SK-N-MC (cell line): ENCODE data around the gene ZNF205.
"Not testable (repeated sequence)": the region's sequence is repeated elsewhere in the genome, so short reads cannot be mapped to it uniquely, and the experiment has no call there.

ENCODE experiments used
- DNase-seq: peaks from one replicate; pipeline ENCODE4 v3.0.0-alpha.2; 2011; ENCODE audit warnings: low read depth, low spot score
- H3K27ac ChIP-seq: fragments of 200-600 bp; sonication (generic); 2 replicates; pipeline ENCODE4 v1.5.1; 2016; ENCODE audit warnings: mixed run types
- H3K36me3 ChIP-seq: fragments of 200-600 bp; sonication (generic); 2 replicates; pipeline ENCODE4 v1.6.1; 2017; ENCODE audit warnings: antibody characterized with exemption, low read length, mixed read lengths; ENCODE audit not compliant: insufficient read depth
- H3K4me3 ChIP-seq: fragments of 200-600 bp; sonication (generic); 2 replicates; pipeline ENCODE4 v1.5.1; 2016
- H3K9ac ChIP-seq: fragments of 200-600 bp; sonication (generic); 2 replicates; pipeline ENCODE4 v1.8.0; 2017; ENCODE audit warnings: mixed run types, mixed read lengths; ENCODE audit not compliant: insufficient read length
- H3K9me3 ChIP-seq: fragments of 200-600 bp; sonication (generic); 2 replicates; pipeline ENCODE4 v1.6.1; 2017; ENCODE audit warnings: low read depth, mild to moderate bottlenecking, antibody characterized with exemption, low read length, moderate library complexity, mixed read lengths
- EZH2 ChIP-seq: fragments of 200-600 bp; sonication (generic); IDR thresholded peaks from one replicate; pipeline ENCODE4 v1.6.1; 2017; ENCODE audit warnings: antibody characterized with exemption
- FOXP2 ChIP-seq: optimal IDR thresholded peaks from 2 replicates; pipeline ENCODE3; 2011; ENCODE audit warnings: mild to moderate bottlenecking, moderate library complexity; ENCODE audit not compliant: insufficient read depth; ENCODE audit errors: extremely low read length, control extremely low read depth
- POLR2AphosphoS5 ChIP-seq: IDR thresholded peaks from 2 replicates; pipeline ENCODE4 v1.6.1; 2012; ENCODE audit warnings: mild to moderate bottlenecking, low read depth, low read length, borderline replicate concordance

The ZNF205 gene

DNA sequence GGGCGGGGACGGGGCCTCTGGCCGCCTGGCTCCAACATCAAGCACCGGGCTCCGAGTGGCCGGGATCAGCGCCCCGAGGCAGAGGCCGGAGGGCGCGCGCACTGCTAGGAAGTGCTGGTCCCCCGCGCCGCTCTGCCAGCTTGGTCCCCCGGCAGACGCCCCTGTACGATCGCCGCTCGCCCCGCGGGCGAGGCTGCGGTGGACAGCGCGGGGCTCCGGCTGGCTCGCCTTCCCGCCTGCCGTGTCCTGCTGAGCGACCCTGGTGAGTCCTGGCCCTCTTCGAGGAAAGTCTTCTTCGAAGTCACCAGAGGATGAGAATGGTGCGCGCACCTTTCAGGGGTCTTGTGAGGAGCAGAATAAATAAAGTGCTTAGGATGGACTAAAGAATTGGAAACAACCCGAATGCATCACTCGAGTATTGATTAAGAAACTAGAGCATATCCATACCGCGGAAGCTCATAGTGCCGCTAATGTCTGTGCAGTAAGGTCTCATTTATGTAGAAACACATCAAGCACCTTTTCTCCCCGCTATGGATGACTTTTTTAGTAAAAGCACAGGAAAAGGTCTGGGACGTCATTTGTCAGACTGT lies 22.8 kb downstream of the ZNF205 start:
- no peak for TF ChIP-seq POLR2AphosphoS5
- no peak for TF ChIP-seq FOXP2
- no peak for TF ChIP-seq EZH2
- peaks cover 7% of the 10 kb centered on the region for H3K36me3 ChIP-seq
- no peak for DNase-seq
- H3K27ac ChIP-seq: no peak overlapping the region
- peak overlapping the region; percentile 84 for H3K4me3 ChIP-seq
- peak overlapping the region; percentile 94 for H3K9ac ChIP-seq
- no peaks in the 10 kb centered on the region for H3K9me3 ChIP-seq

GRCh38 chr16:3137267-3137666 lies 24.9 kb downstream of the ZNF205 start:
- Histone ChIP-seq H3K9me3 (no peaks in the 10 kb centered on the region), H3K4me3 (no peak overlapping the region), H3K27ac (no peak overlapping the region), H3K9ac (peak overlapping the region; percentile 53), H3K36me3 (no peaks in the 10 kb centered on the region)
- no peak for DNase-seq
- TF ChIP-seq POLR2AphosphoS5 (no peak), FOXP2 (no peak), EZH2 (no peak)

GRCh38 chr16:3138342-3138741 lies 26.0 kb downstream of the ZNF205 start:
- no peak for DNase-seq
- Histone ChIP-seq H3K4me3 (no peak overlapping the region), H3K9me3 (no peaks in the 10 kb centered on the region), H3K36me3 (no peaks in the 10 kb centered on the region), H3K9ac (no peak overlapping the region), H3K27ac (no peak overlapping the region)
- no peak for TF ChIP-seq POLR2AphosphoS5
- TF ChIP-seq EZH2: no peak
- TF ChIP-seq FOXP2: no peak

GRCh38 chr16:3138823-3139426 lies 26.5 kb downstream of the ZNF205 start:
- no peak for DNase-seq
- H3K27ac ChIP-seq: no peak overlapping the region
- TF ChIP-seq EZH2 (no peak), FOXP2 (no peak), POLR2AphosphoS5 (no peak)

GRCh38 chr16:3139561-3139960 lies 27.2 kb downstream of the ZNF205 start:
- not testable (repeated sequence) for H3K9me3 ChIP-seq, H3K36me3 ChIP-seq, H3K4me3 ChIP-seq, DNase-seq, H3K9ac ChIP-seq, H3K27ac ChIP-seq

More at GRCh38 chr16:3138823-3139426, 26.5 kb downstream of the ZNF205 start:
- Histone ChIP-seq H3K36me3 (no peaks in the 10 kb centered on the region), H3K9me3 (no peaks in the 10 kb centered on the region), H3K4me3 (no peak overlapping the region), H3K9ac (no peak overlapping the region)

DNA sequence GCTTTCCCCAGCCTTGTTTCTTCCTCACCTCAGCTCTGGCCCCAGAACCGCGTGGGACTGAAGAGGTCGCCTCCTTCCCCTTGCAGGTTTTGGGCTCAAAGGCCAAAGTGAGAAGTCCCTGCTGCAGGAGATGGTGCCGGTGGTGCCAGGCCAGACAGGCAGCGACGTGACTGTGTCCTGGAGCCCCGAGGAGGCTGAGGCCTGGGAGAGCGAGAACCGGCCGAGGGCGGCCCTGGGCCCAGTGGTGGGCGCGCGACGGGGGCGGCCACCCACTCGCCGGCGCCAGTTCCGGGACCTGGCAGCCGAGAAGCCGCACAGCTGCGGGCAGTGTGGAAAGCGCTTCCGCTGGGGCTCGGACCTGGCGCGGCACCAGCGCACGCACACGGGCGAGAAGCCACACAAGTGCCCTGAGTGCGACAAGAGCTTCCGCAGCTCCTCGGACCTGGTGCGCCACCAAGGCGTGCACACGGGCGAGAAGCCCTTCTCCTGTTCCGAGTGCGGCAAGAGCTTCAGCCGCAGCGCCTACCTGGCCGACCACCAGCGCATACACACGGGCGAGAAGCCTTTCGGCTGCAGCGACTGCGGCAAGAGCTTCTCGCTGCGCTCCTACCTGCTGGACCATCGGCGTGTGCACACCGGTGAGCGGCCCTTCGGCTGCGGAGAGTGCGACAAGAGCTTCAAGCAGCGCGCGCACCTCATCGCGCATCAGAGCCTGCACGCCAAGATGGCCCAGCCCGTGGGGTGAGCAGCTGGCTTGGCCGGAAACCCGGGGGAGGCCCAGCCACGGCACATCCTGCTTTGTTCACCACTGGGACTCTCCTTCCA lies 28.4 kb downstream of the ZNF205 start:
- DNase-seq: no peak
- no peak overlapping the region for H3K27ac ChIP-seq
- no peak overlapping the region for H3K4me3 ChIP-seq
- no peak overlapping the region for H3K9ac ChIP-seq
- H3K9me3 ChIP-seq: no peaks in the 10 kb centered on the region
- no peaks in the 10 kb centered on the region for H3K36me3 ChIP-seq
- TF ChIP-seq EZH2: no peak
- TF ChIP-seq POLR2AphosphoS5: no peak
- TF ChIP-seq FOXP2: no peak

- H3K9me3 ChIP-seq: no peaks in the 10 kb centered on the region
- no peak for TF ChIP-seq EZH2
- TF ChIP-seq POLR2AphosphoS5: no peak
- no peak for TF ChIP-seq FOXP2
- H3K36me3 ChIP-seq: no peaks in the 10 kb centered on the region
- no peak overlapping the region for H3K27ac ChIP-seq
- no peak for DNase-seq
- no peak overlapping the region for H3K4me3 ChIP-seq
- no peak overlapping the region for H3K9ac ChIP-seq
These were observed 29.5 kb downstream of the ZNF205 start for GRCh38 chr16:3141781-3142311.

- no peak for DNase-seq
- no peak overlapping the region for H3K9ac ChIP-seq
These were observed 29.9 kb downstream of the ZNF205 start for GRCh38 chr16:3142327-3142726.

More at GRCh38 chr16:3142327-3142726, 29.9 kb downstream of the ZNF205 start:
- TF ChIP-seq POLR2AphosphoS5: no peak
- no peak for TF ChIP-seq FOXP2
- no peak for TF ChIP-seq EZH2
- H3K27ac ChIP-seq: no peak overlapping the region
- H3K9me3 ChIP-seq: no peaks in the 10 kb centered on the region
- H3K4me3 ChIP-seq: no peak overlapping the region
- no peaks in the 10 kb centered on the region for H3K36me3 ChIP-seq
